Measurements from ENCODE around the gene SRGAP2B.
"Not testable (repeated sequence)": the region's sequence is repeated elsewhere in the genome, so short reads cannot be mapped to it uniquely, and the experiment has no call there.

SRGAP2B gene

GRCh38 chr1:144995833-144996410 is 99.2 kb downstream of the SRGAP2B start:
- not testable (repeated sequence) for DNase-seq (ENCODE audit: low read depth in 3 of 3)

GRCh38 chr1:144992915-144993314 is 102.2 kb downstream of the SRGAP2B start:
- not testable (repeated sequence) for DNase-seq (ENCODE audit: low read depth in 3 of 3)

GRCh38 chr1:144990611-144991010 is 104.5 kb downstream of the SRGAP2B start:
- not testable (repeated sequence) for DNase-seq (ENCODE audit: low read depth in 3 of 3)

DNA sequence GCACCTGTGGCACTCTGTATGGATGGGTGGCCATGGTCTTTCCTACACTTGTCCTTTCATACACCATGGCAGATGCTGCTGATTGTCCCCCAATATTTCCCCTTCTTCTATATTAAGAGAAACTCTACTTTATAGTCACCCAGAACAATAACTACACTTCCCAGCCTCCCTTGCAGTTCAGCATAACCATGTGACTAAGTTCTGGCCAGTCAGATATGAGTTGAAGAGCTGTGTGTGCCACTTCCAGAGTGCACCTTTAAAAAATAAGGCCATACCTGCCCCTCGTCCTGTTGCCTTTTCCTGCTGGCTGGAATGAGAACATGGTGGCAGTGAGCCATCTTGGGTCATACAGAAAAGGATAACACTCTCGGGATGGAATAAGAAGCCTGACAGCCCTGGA is 108.0 kb downstream of the SRGAP2B start:
- not testable (repeated sequence) for DNase-seq (ENCODE audit: low read depth in 3 of 3)

- DNase-seq (ENCODE audit: low read depth in 3 of 3), result not testable (repeated sequence)
Measured at GRCh38 chr1:144986171-144986860, 108.8 kb downstream of the SRGAP2B start.

DNA sequence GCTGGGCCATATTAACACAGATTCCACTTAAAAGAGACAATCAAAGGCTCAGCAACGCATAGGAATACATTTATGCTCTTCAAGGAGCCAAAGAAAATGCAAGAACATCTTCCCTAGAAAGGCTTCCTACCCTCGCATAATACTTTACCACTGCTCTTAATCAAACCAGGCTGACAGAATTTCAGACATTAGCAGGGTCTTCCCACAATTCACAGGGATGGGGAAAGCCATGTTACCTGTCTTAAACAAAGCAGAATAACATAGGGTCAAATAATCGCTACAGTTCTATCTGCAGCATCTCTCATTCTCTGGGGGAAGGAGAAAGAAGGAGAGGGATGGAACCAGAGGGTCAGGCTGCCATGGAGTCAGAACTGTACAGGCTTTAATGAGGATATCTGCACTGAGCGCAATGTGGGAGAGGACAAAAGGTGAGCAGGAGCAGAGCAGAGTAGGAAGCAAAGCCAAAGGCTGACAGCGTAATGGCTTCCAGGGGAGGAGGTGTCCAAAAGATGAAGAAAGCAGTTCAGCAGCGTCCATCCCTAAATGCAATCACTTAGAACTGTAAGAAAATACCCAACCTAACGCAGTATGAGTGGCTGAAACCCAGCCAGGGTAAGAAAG is 109.5 kb downstream of the SRGAP2B start:
- not testable (repeated sequence) for DNase-seq (ENCODE audit: low read depth in 3 of 3)

DNA sequence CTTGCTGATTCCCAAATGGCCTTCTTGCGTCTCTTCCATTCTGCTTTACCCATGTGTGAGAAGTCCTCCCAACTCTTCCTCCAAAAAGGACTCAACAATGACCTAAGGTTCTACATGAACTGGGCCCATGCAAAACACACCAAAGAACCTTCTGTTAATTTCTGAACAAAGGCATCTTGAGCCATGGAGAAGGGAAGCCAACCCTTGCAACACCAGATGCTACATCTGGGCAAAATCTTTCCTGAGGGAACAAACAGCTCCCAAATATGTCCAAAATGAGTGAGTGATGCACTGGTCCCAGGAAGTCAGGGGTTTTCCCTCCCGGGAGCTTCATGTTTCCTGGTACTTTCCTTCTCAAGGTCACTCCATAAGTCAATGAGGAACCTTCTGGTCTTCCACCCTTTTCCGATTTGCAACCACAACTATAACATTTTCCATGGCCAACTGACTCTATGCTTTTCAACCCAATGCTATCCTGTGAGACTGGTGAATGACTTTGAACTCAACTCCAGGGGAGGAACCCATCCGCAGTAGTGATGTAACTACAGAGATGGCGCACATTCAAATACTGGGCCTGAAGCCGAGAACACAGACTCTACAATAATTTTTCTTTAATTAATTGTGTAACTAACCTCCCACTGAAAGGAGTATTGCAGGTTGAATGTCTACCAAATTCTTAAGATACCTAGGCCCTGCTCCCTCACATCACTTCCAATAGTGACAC is 112.2 kb downstream of the SRGAP2B start:
- not testable (repeated sequence) for DNase-seq (ENCODE audit: low read depth in 3 of 3)

DNA sequence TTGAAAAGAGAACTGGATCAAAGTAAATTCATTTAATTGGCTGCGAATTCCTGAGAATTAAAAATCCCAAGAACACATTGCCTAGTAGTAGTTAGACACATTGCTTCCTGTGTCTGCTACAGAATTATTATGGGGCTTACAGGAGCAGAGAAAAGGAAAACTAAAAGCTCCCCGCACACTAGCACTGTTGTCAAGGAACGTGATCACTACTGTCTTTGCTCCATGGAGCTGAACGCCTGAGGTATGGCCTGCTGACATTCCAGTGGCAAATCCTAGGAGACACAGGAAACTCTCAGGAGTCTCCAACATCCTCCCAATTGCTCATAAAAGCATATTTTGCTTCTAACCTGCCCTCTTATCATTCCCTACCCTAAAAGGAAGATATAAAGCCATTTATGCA is 114.0 kb downstream of the SRGAP2B start:
- not testable (repeated sequence) for DNase-seq (ENCODE audit: low read depth in 3 of 3)

- DNase-seq (ENCODE audit: low read depth in 3 of 3), result not testable (repeated sequence)
Measured at GRCh38 chr1:144979960-144980595, 115.0 kb downstream of the SRGAP2B start.

DNA sequence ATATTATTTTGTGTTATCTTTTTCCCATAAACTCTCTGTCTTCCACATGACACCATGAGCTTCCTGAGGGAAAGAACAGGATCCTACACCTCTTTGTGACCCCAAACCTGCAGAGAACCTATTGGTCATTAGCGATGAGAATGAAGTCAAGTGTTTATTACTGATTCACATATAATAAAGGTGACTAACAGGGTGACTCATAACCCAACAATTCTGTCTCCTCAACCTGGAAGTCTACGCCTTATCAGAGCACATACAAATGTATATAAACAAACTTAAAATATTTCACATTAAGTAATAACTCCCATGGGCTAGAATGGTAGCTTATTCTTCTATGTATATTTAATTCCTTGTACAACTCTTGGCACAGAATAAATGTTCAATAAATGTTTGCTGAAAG is 117.3 kb downstream of the SRGAP2B start:
- not testable (repeated sequence) for DNase-seq (ENCODE audit: low read depth in 3 of 3)

- DNase-seq (ENCODE audit: low read depth in 3 of 3), result not testable (repeated sequence)
Measured at GRCh38 chr1:144971936-144972335, 123.2 kb downstream of the SRGAP2B start.

DNA sequence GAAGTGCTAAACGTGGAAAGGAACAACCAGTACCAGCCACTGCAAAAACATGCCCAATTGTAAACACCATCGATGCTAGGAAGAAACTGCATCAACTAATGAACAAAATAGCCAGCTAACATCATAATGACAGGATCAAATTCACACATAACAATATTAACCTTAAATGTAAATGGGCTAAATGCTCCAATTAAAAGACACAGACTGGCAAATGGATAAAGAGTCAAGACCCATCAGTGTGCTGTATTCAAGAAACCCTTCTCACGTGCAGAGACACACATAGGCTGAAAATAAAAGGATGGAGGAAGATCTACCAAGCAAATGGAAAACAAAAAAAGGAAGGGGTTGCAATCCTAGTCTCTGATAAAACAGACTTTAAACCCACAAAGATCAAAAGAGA is 128.6 kb downstream of the SRGAP2B start:
- not testable (repeated sequence) for DNase-seq (ENCODE audit: low read depth in 3 of 3)

GRCh38 chr1:144964765-144965164 is 130.4 kb downstream of the SRGAP2B start:
- not testable (repeated sequence) for DNase-seq (ENCODE audit: low read depth in 3 of 3)

- DNase-seq (ENCODE audit: low read depth in 3 of 3), result not testable (repeated sequence)
Measured at GRCh38 chr1:144964186-144964585, 130.9 kb downstream of the SRGAP2B start.

- DNase-seq (ENCODE audit: low read depth in 3 of 3), result not testable (repeated sequence)
Measured at GRCh38 chr1:144963571-144963970, 131.6 kb downstream of the SRGAP2B start.

DNA sequence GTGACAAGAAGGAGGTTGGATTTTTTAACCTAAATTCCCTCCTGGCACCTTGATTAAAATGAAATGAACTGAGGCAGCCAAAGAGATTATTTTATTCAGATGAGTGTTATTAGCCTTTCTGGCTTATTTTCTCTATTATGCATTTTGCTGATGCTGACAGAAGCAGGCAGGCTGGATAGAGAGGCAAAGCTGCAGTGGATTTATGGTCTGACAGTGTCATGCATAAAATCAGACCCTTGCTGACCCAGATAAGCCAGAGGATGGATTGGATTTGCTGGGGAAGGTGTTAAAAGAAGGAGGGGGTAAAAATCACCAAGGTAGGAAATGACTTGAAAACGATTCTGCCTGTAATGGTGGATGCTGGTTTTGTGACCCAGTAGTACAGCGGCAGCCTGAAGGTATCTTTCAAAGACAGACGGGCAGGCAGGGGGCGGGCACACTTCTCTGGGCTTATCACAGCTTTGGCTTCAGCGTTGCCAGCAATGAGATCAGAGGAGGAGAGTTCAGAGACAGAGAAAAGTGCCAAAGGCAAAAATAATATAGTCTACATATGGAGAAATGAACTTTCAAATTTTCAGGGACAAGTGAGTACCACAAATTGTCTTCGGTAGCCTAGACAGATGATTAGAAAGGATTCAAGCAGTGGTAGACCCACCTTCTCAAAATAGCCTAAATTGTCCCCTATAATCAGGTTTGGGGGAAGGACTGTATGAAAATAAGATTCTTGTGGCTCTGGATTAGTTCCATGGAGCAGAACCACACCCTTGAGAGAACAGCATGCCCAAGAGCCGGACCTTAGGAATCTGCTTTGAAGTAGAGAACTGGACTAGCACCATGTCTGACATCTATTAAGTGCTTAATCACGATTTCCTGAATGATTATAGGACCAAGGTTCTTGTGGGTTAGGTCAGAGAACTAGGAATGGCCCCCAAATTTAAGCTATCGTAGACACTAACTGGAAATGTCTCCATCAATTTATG is 133.2 kb downstream of the SRGAP2B start:
- DNase-seq (ENCODE audit: low read depth in 3 of 3), result not testable (repeated sequence)

GRCh38 chr1:144960929-144961488 is 134.1 kb downstream of the SRGAP2B start:
- DNase-seq (ENCODE audit: low read depth in 3 of 3), result not testable (repeated sequence)

GRCh38 chr1:144948390-144948789 is 146.7 kb downstream of the SRGAP2B start:
- not testable (repeated sequence) for DNase-seq (ENCODE audit: low read depth in 3 of 3)

GRCh38 chr1:144947495-144947894 is 147.6 kb downstream of the SRGAP2B start:
- DNase-seq (ENCODE audit: low read depth in 3 of 3), result not testable (repeated sequence)
